Activated naive CD8-positive, alpha-beta T cell treated with anti-CD3 and anti-CD28 coated beads for 36 hours (primary cell): ENCODE results near the gene MGAT4C. TPM values are rescaled to one million over a fixed set of nuclear protein-coding genes. Genes with fewer than 3 reads are reported as not detected.

Experiments used
- DNase-seq: peaks from one replicate; pipeline ENCODE4 v3.0.0; 2021
- H3K27ac Mint-ChIP-seq: one replicate; pipeline ENCODE4 v1.8.0; 2022; ENCODE audit warnings: mild to moderate bottlenecking, moderate library complexity, mixed read lengths
- H3K27me3 Mint-ChIP-seq: one replicate; pipeline ENCODE4 v1.8.0; 2022; ENCODE audit warnings: mild to moderate bottlenecking, mixed read lengths
- H3K36me3 Mint-ChIP-seq: one replicate; pipeline ENCODE4 v1.8.0; 2021; ENCODE audit warnings: mild to moderate bottlenecking, mixed read lengths
- H3K4me1 Mint-ChIP-seq: one replicate; pipeline ENCODE4 v1.8.0; 2021; ENCODE audit warnings: mixed read lengths
- H3K4me3 Mint-ChIP-seq: one replicate; pipeline ENCODE4 v1.8.0; 2022; ENCODE audit warnings: mild to moderate bottlenecking, moderate library complexity, mixed read lengths
- H3K9me3 Mint-ChIP-seq: one replicate; pipeline ENCODE4 v1.8.0; 2022; ENCODE audit warnings: mixed read lengths
- total RNA-seq, 2 experiments: library from RNA; stranded (reverse); gene quantifications; one replicate each; pipeline ENCODE4 v1.2.3, GENCODE V29; 2021

MGAT4C gene
- total RNA-seq, 2 experiments from 2014 or later, result not detected

DNA sequence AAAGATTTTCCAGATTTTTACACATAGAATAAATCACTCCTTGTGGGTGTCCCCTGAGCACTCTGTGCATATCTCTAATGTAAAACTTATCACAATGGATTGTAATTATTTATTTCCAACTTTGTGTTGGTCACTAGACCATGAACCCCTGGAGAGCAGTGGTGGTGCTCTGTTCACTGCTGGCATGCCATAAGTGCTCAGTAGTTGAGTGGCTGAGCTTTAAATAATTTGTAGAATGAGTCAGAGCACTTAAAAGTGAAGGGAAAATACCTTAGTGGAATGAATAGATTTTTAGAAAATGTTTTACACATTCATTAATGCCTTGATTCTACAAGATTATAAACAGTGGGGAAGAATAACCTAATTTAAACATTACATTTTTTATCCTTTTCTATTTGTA lies 6.3 kb downstream of the MGAT4C start:
- no peak overlapping the region for H3K4me3 Mint-ChIP-seq
- H3K36me3 Mint-ChIP-seq, result no peaks in the 10 kb centered on the region
- no peaks in the 10 kb centered on the region for H3K27me3 Mint-ChIP-seq
- H3K9me3 Mint-ChIP-seq, result peaks cover 1% of the 10 kb centered on the region
- H3K4me1 Mint-ChIP-seq, result no peaks in the 10 kb centered on the region
- no peak for DNase-seq
- no peak overlapping the region for H3K27ac Mint-ChIP-seq

DNA sequence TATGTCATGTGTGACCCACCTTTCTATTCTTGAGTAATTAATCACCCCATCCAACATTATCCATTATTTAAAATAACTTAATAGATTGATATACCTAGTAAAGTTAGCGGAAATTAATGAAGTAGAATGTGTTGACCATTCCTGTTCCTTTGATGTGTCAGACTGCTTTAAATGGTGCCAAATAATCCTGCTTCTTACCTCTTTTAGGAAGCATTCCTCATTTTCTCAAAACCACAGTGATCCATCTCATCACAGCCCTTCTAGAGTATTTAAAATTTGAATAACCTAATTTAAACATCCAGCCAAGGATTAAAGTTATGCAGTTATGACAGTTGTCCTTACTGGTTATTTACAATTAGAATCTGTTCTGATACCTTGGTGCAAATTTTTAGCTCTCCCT lies 6.9 kb downstream of the MGAT4C start:
- peaks cover 1% of the 10 kb centered on the region for H3K9me3 Mint-ChIP-seq
- DNase-seq, result no peak
- no peaks in the 10 kb centered on the region for H3K4me1 Mint-ChIP-seq
- H3K4me3 Mint-ChIP-seq, result no peak overlapping the region
- no peaks in the 10 kb centered on the region for H3K27me3 Mint-ChIP-seq
- no peak overlapping the region for H3K27ac Mint-ChIP-seq
- H3K36me3 Mint-ChIP-seq, result no peaks in the 10 kb centered on the region

DNA sequence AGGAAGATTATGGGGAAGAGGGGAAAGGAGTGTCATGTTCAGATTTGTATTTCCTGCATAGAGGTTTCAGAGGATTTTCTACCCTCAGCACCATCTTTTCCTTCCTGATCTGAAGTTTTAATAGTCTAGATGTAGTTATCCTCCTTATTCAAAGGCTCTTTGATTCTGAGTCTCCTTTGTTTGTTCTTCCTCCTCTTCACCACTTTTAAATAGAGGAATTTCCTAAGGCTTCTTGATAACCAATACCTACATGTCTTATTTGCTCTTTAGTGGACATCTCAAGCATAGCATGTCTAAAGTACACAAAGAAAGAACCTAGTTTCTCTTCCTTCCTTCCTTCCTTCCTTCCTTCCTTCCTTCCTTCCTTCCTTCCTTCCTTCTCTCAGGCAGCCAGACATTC lies 8.3 kb downstream of the MGAT4C start:
- Mint-ChIP-seq H3K4me1 (no peaks in the 10 kb centered on the region), H3K9me3 (peaks cover 1% of the 10 kb centered on the region), H3K27ac (no peak overlapping the region), H3K27me3 (no peaks in the 10 kb centered on the region), H3K4me3 (no peak overlapping the region), H3K36me3 (no peaks in the 10 kb centered on the region)
- DNase-seq, result no peak

DNA sequence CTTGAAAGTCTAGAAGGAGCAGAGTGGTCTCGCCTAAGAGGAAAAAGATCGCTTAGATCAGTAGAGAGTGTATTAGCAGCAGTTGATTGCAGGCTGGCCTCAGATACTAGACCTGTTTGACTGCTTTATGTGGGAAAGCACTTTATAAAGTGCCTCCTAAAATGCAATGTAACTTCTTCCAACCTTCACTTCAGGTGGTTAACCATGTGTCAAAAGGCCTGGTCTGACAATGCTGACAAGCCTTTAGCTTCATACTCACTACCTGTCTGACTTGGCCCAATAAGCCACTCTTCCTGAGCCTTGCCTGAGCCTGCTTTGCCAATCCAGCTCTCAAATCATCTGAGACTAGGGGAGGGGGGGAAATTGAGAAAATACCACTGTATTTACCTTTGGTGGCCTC lies 14.6 kb downstream of the MGAT4C start:
- Mint-ChIP-seq H3K9me3 (no peaks in the 10 kb centered on the region), H3K4me1 (no peaks in the 10 kb centered on the region), H3K4me3 (no peak overlapping the region), H3K36me3 (no peaks in the 10 kb centered on the region), H3K27ac (no peak overlapping the region), H3K27me3 (no peaks in the 10 kb centered on the region)
- DNase-seq, result no peak

DNA sequence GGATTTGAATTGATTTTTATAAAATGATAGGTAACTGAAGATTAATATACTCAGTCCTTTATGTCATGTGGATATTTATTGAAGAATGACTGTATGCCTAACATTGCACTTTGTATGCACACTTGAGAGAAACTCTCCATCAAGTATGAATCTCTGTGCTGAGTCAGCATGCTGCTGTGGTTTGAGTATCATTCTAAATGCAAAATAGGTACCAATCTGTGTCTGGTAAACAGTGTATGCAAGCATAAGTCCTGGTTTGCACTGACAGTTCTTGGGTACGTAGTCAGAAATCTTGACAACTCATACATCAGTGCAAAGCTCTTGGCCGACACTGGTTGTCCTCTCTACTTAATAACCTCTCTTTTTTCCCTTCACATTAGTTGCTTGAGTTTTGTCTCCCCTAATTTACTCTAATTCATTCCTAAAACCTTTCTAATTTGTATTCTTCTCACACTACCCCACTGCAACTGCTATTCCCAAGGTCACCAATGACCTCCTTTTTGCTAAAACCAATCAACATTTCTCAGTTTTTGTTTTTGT lies 21.8 kb downstream of the MGAT4C start:
- H3K4me1 Mint-ChIP-seq, result no peaks in the 10 kb centered on the region
- H3K36me3 Mint-ChIP-seq, result no peaks in the 10 kb centered on the region
- no peak overlapping the region for H3K4me3 Mint-ChIP-seq
- no peak for DNase-seq
- H3K9me3 Mint-ChIP-seq, result no peaks in the 10 kb centered on the region
- H3K27me3 Mint-ChIP-seq, result no peaks in the 10 kb centered on the region
- no peak overlapping the region for H3K27ac Mint-ChIP-seq

DNA sequence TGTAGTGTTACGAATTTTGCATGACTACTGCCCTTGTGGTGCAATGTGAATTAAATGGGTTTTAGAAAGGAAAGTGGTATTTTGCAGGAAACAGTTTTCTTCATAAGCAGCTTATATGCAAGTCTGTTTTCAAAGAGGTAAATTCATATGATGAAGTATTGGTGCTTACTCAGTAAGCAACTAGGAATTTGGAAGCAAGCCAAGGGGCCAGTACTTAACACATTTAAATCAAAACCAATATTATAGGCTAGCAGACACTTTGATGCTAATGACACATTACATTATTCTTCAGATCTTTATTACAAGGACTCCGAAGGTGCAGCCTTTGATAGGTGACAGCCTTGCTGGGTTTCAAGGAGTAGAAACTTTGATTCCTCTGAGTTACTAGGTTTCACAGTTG lies 23.1 kb downstream of the MGAT4C start:
- no peak for DNase-seq
- Mint-ChIP-seq H3K9me3 (peaks cover 2% of the 10 kb centered on the region), H3K4me3 (no peak overlapping the region), H3K36me3 (no peaks in the 10 kb centered on the region), H3K4me1 (no peaks in the 10 kb centered on the region), H3K27ac (no peak overlapping the region), H3K27me3 (no peaks in the 10 kb centered on the region)

DNA sequence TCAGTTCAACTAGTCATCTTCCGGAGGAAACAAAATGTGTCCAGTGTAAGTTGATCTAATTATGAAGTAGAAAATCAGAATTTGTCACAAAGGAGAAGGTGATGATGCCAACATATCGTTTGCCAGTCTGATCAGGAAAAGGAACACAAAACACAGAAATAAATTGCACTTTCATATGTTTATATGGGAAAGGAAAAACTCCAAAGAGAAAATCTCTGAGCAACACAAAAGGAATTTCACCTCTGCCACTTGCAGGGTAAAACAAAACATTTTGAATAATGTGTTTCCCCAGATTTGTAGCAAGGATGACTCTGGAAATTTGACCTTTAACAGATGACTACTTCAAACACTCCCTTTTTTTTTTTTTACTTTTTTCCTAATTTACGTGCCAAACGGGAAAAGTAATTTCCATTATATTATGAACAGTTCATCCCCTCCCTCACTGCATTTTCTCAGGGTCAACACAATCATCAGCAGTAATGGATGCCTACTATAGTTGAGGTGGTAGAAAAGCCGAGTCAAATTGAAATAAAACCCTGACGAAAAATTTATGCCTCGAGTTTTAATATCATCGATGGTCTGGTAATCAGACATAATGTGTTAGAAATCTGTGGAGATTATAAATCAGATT lies 25.6 kb downstream of the MGAT4C start:
- H3K9me3 Mint-ChIP-seq, result peaks cover 9% of the 10 kb centered on the region
- H3K27ac Mint-ChIP-seq, result no peak overlapping the region
- no peak overlapping the region for H3K4me3 Mint-ChIP-seq
- H3K4me1 Mint-ChIP-seq, result no peaks in the 10 kb centered on the region
- H3K27me3 Mint-ChIP-seq, result no peaks in the 10 kb centered on the region
- no peaks in the 10 kb centered on the region for H3K36me3 Mint-ChIP-seq
- DNase-seq, result no peak

DNA sequence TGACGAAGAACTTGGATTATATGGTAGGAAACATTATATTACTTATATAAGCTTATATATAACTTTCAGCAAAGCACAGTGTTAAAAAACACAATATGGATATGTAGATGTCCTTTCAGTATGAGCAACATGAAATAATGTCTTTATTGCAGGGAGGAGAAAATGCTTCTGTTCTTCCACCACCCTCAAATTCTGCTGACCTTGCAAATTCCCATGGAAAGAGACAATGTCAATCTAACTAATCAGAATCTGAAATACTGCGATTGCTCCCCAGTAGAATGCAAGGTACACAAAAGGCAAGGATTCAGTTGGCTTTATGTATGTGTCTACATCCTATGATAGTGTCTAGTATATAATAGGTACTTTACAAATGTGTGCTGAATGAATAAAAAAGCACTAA lies 26.4 kb downstream of the MGAT4C start:
- Mint-ChIP-seq H3K4me3 (no peak overlapping the region), H3K27ac (no peak overlapping the region), H3K36me3 (no peaks in the 10 kb centered on the region), H3K9me3 (peaks cover 9% of the 10 kb centered on the region), H3K4me1 (no peaks in the 10 kb centered on the region), H3K27me3 (no peaks in the 10 kb centered on the region)
- DNase-seq, result no peak

DNA sequence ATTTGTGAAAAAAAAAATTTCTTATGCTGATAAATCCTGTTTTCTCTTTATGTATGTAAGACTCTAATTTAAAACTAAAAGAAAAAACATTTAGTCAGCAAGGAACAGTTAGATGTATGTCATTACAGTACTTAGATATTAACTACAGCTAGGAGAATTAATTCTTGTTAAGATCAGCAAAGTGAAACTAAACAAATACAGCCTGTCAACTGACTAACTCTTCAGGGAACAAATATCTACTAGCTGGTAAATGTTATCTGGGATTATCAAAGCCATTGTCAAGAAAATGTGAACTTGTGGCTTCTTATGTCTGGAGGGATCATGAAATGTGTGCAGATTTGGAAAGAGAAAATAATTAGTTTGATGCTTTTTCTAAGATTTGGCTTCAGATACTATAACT lies 27.5 kb downstream of the MGAT4C start:
- DNase-seq, result no peak
- Mint-ChIP-seq H3K36me3 (no peaks in the 10 kb centered on the region), H3K4me1 (no peaks in the 10 kb centered on the region), H3K27me3 (no peaks in the 10 kb centered on the region), H3K4me3 (no peak overlapping the region), H3K27ac (no peak overlapping the region), H3K9me3 (peaks cover 10% of the 10 kb centered on the region)

DNA sequence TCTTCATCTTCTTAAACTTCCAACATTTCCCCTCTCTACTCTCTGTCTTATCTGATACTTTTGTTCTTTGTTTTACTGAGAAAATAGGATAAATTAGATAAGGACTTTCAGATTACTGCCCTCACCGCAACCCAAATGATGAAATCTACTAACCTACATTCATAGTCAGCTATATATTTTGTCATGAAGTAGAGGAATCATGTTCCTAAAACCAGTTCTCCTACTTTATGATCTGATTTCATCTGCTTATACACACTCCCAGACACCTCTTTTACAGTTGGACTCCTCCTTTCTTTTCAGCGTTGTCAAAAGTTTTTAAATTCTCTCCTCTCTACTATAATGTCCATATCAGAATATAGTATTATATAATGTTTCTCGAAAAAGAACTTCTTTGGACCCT lies 29.7 kb downstream of the MGAT4C start:
- H3K9me3 Mint-ChIP-seq, result peaks cover 10% of the 10 kb centered on the region
- DNase-seq, result no peak
- H3K36me3 Mint-ChIP-seq, result no peaks in the 10 kb centered on the region
- H3K27ac Mint-ChIP-seq, result no peak overlapping the region
- no peaks in the 10 kb centered on the region for H3K4me1 Mint-ChIP-seq
- H3K4me3 Mint-ChIP-seq, result no peak overlapping the region
- H3K27me3 Mint-ChIP-seq, result no peaks in the 10 kb centered on the region

DNA sequence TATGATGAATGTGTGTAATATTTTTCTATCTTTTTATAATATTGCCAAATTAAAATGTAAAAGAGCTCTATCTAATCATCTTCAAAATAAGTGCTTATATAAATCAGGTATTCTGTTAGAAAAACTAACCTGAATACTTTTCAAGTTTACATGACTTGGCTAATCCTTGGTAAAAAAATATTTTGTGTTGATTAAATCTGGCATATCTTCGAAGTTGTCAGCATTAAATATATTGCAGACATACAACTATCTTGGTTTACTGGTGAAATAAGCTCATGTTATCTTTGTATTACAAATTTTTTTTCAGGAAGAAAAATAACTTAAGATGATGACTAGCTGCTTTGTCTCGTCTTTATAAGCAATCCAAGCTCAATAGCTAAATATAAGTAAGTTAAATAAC lies 39.6 kb downstream of the MGAT4C start:
- H3K36me3 Mint-ChIP-seq, result no peaks in the 10 kb centered on the region

DNA sequence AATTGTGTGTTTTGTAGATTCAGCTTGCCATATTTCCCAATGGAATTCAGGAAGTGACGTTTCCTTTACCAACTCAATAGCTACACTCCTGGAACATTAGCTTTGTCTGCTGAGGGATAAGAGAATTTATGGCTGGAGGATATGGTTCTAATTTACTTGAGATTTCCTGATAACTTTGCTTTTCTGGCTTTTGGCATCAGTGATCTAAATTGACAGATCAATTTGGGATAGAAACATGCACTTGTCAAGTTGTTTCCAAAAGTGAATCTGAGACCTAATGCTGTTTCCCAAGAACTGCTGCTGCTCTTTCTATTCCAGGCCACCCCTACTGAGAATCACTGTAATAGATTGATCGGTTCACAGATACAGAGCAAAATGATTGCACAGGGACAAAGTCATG lies 43.2 kb downstream of the MGAT4C start:
- H3K27me3 Mint-ChIP-seq, result no peaks in the 10 kb centered on the region

More for the DNA sequence above, 39.6 kb downstream of the MGAT4C start:
- DNase-seq, result no peak
- H3K4me1 Mint-ChIP-seq, result no peaks in the 10 kb centered on the region
- no peaks in the 10 kb centered on the region for H3K27me3 Mint-ChIP-seq
- H3K27ac Mint-ChIP-seq, result no peak overlapping the region
- H3K9me3 Mint-ChIP-seq, result peaks cover 5% of the 10 kb centered on the region
- H3K4me3 Mint-ChIP-seq, result no peak overlapping the region

DNA sequence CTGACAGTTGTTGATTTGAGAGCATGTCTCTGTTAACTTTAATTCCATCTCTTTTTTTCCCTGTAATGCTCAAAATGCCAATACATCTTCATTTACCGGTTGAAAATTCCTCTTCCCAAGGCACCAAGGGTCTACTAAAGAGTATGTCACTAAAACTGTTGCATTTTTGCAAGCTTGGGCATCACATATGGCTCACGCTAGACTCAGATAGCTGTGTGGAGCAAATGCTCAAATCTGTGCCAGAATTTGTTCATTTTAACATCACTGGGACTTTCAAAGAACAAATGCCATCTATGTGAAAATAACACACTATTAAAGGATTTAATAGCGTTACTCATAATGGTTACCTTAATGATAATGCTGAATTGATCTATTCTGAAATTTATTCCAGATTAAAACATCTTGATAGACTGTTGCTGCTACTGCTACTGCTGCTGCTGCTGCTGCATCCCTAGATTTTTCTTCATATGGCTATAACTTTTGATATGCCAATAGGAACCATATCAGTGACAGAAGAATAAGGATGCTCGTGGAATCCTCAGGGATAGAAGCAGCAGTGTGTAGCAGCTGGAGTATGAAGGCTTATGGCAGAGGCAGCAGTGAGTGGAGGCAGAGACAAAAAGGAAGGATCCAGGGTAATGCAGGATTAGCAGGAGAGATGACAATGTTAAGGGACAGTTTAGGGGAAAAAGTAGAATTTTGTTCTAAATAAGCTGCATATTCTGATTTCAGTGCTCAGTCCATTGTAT lies 57.3 kb downstream of the MGAT4C start:
- Mint-ChIP-seq H3K27ac (no peak overlapping the region), H3K4me1 (no peaks in the 10 kb centered on the region), H3K27me3 (no peaks in the 10 kb centered on the region), H3K36me3 (no peaks in the 10 kb centered on the region), H3K4me3 (no peak overlapping the region), H3K9me3 (no peaks in the 10 kb centered on the region)
- DNase-seq, result no peak

More for the DNA sequence above, 43.2 kb downstream of the MGAT4C start:
- H3K9me3 Mint-ChIP-seq, result peaks cover 6% of the 10 kb centered on the region
- H3K4me1 Mint-ChIP-seq, result no peaks in the 10 kb centered on the region
- DNase-seq, result no peak
- no peak overlapping the region for H3K27ac Mint-ChIP-seq
- H3K36me3 Mint-ChIP-seq, result no peaks in the 10 kb centered on the region
- no peak overlapping the region for H3K4me3 Mint-ChIP-seq

DNA sequence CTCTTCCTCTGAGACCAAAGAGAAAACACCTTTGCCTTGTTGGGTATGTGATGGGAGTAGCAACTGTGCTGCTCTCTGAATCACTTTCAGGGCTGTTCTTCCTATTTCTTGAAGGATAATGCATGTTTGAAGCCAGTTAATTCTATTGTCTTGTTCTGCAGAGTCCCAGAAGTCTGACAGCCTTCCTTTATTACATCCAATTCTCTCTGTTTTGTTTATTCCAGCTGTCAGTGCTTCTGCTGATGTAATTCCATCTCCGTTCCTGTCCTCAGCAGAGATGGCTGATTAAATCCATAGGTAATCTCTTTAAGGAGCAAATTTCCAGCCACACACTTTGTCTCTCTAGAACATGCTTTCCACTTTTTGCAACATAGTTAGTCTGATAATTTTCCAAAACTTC lies 59.7 kb downstream of the MGAT4C start:
- Mint-ChIP-seq H3K9me3 (no peaks in the 10 kb centered on the region), H3K4me1 (no peaks in the 10 kb centered on the region), H3K4me3 (no peak overlapping the region), H3K36me3 (no peaks in the 10 kb centered on the region), H3K27ac (no peak overlapping the region), H3K27me3 (no peaks in the 10 kb centered on the region)
- no peak for DNase-seq

DNA sequence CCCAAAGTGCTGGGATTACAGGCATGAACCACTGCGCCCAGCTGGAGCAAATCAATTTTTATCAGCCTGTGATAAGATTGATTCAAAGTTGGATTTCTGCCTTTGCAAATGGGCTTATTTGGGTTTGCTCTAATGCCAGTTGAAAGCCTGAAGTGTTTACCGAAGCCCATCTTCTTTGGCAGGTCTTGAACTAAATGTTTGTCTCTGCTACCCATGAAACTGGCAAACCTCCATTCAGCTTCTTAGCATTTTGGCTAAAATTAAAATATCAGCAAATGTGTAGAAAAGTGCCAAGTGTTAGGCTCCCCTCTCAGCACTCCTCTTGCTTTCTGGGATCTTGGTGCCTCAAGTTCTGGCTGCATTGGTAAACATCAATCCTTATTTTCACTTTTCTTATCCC lies 61.5 kb downstream of the MGAT4C start:
- no peak overlapping the region for H3K4me3 Mint-ChIP-seq
- H3K9me3 Mint-ChIP-seq, result no peaks in the 10 kb centered on the region
- H3K36me3 Mint-ChIP-seq, result no peaks in the 10 kb centered on the region

DNA sequence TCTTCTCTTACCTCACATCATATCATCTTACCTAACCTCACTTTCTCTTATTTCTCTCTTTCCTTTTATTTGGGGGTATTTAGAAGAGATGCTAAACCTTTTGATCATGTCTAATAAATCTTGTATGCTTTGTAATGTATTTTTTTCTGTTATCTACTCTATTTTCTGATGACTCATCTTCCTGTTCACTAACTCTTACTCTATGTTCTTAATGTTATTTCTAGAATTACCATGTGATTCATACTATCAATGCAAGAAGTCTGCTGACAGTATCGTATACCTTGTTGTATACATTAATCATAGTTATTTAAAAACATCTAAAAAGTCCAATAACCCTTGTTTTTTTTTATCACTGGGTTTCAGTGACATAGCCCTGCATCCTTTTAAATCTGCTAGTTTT lies 62.3 kb downstream of the MGAT4C start:
- no peak for DNase-seq
- Mint-ChIP-seq H3K9me3 (no peaks in the 10 kb centered on the region), H3K27me3 (no peaks in the 10 kb centered on the region), H3K27ac (no peak overlapping the region), H3K36me3 (no peaks in the 10 kb centered on the region), H3K4me3 (no peak overlapping the region), H3K4me1 (no peaks in the 10 kb centered on the region)

More for the DNA sequence above, 61.5 kb downstream of the MGAT4C start:
- Mint-ChIP-seq H3K4me1 (no peaks in the 10 kb centered on the region), H3K27ac (no peak overlapping the region), H3K27me3 (no peaks in the 10 kb centered on the region)
- no peak for DNase-seq
